ENCODE results near the gene AGTR1.

Gene AGTR1
- 0 reads per million in 2 donors for total RNA-seq

DNA sequence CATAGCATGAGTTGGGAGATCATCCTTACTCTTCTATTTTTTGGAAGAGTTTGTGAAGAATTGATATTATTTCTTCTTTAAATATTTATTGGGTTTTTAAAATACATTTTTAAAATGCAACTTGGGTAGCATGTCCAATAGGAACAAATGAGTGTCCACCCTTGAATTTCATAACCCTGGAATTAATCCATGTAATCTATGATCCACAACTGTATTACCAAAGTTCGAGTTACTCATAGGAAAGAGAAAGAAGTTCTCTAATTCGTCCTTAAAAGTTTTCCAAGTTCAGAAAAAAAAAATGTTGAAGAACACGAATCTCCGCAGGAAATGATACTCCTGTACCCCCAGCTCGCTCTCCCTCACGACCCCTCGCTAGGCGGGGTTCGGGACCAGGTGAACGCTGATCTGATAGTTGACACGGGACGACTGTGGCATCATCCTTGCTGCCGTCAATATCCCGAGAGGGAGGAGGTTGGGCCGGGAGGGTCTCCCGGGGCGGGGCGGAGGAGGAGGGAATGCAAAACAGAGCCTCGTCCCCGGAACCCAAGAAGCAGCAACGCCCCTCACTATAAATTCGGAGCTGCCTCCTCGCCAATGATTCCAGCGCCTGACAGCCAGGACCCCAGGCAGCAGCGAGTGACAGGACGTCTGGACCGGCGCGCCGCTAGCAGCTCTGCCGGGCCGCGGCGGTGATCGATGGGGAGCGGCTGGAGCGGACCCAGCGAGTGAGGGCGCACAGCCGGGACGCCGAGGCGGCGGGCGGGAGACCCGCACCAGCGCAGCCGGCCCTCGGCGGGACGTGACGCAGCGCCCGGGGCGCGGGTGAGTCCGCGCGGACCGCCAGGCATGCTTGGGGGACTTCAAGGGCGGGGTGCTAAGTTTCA lies at the start of gene AGTR1:
AGTR1 (plus strand) TSS at position 598 of the 884 bp plus-strand sequence. CDS start 43,133 bp downstream, outside the sequence.
- no peak for DNase-seq

DNA sequence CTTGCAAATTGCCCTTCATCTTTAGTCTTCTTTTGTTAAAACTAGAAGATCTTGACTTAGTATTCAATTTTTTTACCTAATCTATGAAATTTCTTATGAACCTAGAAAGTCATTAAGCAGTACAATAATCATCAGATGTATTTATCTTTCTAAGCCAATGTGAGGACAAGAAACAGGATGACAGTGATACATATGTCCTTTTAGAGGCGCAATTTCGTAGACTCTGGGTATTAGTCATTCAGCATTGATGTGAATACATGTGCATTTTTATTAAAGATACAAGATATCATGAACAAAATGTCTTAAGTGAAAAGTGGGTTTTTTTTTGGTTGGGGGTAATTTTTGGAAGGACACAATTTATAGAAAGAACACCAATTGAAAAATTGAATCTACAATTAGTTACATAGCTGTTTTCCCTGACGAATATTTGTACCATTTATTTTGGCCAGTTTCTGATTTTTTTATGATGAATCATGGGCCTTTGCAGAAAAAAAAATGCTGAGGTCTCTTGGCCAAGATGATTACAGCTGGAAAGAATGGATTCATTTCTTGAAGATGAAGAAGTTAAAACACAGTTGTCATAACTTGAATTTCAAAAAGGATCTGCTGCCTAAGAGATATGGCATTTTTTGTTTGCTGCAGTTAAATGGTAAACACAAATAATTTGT lies 48.9 kb upstream of the AGTR1 start:
- DNase-seq, result no peak

DNA sequence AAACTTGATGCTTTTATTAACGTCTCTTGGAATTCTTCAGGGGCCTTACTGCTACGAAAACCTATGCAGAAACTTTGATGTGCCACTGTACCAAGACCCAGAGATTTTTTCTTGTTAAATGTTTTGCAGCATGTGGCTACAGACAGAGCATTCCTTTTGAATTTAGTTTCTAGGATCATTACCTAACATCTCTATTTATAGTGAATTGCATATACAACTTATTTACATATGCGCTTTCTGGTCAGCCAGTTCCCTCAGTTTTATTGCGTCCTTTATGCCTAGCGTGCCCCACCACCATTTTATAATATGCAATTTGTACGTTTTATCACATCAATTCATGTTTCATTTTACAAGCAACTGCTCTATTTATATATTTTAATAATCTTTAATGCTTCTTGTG lies 46.2 kb upstream of the AGTR1 start:
- no peak for DNase-seq

DNA sequence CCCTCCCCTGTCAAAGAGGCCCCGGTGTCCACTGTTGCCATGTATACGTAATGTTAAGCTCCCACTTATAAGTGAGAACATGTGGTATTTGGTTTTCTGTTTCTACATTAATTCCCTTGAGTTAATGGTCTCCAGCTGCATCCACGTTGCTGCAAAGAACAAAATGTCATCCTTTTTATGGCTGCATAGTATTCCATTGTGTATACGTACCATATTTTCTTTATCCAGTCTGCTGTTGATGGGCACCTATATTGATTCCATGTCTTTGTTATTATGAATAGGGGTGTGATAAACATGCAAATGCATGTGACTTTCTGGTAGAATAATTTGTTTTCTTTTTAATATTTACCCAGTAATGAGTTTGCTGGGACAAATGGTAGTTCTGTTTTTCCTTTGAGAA lies 43.3 kb upstream of the AGTR1 start:
- DNase-seq, result no peak

DNA sequence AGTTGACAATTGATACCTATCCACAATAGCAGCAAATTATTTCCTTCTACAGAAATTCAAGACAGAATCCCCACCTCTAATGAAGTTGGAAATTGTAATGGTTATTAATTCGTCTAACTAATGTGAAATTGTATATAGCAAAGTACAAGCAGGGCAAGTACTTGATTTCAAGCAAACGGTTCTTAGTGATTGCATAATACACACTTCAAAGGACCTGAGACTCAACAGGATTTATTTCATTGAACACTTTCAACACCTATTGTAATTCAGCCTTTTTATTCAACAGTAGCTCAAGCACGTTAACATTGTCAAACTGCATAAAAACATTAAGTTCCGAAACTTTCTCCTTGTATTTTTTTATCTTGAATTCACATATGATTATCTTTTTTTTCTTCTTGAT lies 40.2 kb upstream of the AGTR1 start:
- no peak for DNase-seq

DNA sequence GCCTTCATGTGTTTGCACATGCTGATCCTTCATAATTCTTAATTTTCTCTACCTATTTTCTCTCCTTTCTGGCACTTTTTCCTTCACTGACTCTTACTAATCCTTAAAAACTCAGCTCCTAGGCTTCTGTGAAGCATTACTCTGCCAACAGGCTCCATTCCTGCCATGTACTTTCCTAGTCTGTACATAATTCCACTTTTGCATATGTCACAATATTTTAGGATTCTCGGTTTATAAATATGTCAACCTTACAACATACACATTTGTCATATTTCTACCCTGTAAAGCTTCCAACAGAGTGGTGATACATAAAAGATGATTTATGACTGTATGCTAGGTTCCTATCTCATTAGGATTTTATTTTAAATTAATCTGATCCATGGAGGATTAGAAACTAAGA lies 38.2 kb upstream of the AGTR1 start:
- DNase-seq, result no peak

DNA sequence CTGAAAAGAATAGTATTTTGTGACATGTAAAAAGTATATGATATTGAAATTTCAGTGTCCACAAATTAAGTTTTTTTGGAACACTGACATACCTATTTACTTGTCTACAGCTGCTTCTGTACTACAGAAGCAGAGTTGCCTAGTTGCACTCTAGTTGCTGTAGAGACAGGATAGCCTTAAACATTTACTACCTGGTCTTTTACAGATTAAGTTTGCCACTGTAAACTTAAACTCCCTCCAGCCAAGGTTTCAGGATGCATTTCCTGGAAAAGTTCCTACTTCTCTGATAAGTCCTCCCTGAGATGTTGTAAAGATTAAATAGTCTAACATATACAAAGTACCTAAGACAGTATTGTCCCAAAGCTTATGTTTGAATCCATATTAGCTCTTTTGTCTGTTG lies 17.4 kb upstream of the AGTR1 start:
- no peak for DNase-seq

DNA sequence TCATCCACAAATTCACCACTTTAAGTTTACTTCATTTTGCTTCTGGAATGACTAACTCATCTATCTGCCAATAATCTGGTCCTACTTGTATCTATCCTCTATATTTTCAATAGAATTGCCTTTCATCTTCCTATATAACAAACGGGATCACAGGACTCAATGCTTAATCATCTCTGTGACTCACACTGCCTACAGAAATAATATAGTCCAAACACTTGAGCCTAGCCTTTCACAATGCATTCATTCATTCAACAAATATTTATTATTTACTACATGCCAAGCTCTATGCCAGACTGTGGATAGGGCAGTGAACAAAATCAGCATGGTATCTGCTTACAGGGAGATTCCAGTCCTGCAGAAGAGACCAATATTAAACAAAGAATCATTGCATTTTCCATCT lies 16.6 kb upstream of the AGTR1 start:
- DNase-seq, result no peak

DNA sequence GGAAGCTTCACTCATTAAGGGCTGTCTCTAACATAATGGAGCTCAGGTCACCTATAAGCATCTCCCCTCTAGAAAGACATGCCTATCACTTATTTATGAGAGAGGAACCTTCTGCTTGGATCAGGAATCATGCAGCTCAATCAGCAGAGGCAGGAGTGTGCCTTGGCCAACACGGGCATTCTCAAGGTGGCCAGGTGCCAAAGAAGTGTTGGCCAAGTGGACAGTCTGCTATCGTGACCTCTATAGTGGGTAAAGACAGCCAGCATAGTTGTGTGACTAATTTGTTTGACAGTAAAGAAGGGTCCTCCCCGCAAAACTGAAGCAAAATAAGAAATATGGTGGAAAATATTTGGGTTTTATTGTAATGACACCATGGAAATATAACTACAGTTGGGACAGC lies 14.7 kb upstream of the AGTR1 start:
- DNase-seq, result no peak

DNA sequence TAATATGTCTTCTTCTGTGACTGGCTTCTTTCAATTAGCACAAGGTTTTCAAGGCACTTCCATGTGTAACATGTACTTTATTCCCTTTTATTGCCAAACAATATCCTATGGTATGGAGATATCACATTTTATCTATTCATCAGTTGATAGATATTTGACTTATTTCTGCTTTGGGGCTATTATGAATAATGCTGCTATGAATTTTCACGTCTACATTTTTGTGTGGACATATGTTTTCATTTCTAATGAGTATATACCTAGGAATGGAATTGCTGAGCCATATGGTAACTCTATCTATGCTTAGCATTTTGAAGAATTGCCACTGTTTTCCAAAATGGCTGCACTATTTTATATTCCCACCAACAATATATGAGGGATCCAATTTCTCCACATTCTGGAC lies 3.6 kb upstream of the AGTR1 start:
- DNase-seq, result no peak

DNA sequence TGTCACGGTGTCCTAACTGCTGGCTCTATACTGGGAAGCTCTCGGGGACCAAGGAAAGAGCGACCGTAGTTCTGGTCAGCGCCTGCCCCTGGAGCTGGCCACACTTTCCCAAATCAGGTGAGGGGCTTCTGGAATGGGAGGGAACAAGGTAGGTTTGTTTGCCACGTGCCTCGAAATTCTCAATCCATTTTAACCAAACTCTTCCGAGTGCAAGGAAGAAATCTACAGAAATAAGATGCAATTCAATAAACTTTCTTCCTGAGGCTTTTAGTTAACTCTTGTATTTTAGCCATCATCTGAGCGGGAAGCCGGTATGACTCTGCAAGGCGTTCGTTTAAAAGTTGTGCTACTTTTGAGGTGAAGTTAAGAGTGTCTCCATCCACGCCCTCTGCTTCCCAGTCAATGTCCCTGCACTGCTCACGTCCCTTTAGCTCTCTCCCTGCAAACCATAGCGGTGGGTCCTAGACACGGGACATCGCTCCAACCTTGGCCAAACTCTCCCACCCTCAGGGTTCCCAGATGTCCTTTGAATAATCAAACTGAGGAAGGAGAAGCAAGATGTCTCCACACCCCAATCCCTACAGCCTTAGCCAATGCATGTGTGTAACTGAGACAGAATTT lies 597 bp downstream of the AGTR1 start:
- no peak for DNase-seq

DNA sequence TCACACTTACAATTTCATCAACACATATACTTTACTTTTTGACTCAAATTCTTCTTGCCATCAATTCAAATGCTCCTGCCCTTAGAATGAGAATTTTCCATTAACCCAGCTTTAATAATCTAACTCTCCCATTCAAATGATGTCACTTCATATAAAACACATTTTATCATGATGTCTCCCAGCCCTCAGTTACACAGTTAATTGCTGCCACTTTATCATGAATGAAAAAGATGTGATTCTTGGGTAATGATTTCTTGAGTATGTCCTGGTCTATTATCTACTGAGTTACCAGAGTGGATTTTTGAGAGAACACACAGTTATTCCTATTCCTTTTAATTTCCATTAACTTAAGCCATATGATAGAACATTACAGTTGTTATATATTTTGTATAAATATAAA lies 7.6 kb downstream of the AGTR1 start:
- no peak for DNase-seq

DNA sequence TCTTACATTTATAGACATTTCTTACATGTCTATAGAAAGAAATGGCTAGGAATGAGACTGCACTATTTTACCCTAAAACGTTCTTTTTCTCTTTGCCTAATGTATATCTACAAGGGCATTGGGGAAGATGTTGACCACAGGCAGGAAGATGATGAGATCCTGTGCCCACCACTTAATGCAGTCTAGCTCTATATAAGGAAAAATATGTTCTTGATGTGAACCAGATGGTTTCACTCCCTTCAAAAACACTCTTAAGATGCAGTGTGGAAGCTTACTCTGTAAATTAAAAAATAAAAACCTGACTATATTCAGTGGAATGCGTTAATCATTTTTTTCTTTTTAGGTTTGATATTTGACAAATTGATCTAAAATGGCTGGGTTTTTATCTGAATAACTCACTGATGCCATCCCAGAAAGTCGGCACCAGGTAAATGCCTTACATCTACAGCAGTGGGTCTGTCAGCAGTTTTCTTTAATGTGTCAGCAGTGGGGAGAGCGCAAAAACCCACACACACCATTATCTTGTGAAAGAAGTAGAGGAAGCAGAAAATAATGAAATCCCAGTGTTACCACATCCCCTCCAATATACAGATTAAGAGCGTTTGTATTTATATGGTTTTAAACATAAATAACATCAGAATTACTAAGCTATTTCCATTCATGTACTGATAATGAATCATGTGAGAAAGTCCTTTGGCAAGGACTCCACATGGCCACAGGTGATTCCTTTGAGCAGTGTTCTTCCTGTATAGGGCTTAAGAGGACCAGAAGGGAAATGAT lies 10.1 kb downstream of the AGTR1 start:
- no peak for DNase-seq

DNA sequence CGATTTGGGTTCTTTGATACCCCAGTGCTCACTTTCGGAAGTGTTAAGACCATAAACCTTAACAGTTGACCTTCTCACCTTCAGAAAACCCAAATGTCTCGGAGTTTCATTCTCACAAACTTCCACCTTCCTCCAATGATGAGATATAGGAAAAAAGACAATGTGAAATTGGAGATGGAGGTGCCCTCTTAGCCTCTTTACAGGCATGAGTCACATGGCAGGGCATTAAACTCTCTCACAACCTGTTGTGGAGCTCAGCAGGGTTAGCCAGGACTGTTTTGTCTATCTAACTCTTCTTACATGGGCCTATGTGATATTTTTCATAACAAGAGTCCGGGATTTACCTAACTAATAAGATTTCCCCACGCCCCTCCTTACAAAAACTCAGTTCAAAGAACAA lies 10.7 kb downstream of the AGTR1 start:
- no peak for DNase-seq

DNA sequence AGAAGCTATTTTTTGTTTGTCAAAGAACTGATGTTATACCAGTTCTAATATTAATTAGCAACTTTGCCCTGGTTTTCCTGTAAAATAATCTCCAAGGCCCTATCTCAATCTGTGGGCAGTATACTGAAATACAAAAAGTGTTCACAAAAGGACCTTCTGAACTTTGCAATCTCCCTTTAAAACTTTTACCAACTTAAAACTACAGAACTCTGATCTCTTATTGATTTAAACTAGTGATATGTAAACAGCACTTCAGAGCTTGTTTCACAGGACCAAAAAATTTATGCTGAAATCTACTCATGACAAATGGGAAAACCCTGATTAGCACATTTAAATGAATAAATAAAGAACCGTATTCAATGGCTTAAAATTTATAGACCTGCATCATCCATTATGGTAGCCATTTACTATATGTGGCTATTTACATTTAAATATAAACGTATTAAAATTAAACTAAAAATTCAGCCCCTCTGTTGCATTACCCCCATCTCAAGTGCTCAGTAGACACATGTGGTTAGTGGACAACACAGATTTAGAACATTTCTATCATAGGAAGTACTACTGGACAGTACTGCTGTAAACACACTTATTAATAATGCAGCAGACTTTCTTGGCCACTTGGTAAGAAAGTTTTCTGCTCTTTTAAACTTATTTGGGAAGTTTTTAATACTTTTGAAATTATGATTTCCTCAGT lies 12.0 kb downstream of the AGTR1 start:
- DNase-seq, result no peak

DNA sequence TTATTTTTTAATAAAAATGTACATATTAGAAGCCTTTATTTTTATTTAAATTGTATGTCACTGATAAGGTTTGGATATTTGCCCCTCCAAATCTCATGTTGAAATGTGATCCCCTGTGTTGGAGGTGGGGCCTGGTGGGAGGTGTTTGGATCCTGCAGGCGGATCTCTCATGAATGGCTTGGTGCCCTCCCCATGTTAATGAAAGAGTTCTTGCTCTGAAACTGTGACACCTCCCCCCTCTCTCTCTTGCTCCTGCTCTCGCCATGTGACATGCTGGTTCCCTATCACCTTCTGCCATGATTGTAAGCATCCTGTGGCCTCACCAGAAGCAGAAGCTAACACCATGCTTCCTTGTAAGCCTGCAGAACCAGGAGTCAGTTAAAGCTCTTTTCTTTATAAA lies 13.0 kb downstream of the AGTR1 start:
- DNase-seq, result no peak

DNA sequence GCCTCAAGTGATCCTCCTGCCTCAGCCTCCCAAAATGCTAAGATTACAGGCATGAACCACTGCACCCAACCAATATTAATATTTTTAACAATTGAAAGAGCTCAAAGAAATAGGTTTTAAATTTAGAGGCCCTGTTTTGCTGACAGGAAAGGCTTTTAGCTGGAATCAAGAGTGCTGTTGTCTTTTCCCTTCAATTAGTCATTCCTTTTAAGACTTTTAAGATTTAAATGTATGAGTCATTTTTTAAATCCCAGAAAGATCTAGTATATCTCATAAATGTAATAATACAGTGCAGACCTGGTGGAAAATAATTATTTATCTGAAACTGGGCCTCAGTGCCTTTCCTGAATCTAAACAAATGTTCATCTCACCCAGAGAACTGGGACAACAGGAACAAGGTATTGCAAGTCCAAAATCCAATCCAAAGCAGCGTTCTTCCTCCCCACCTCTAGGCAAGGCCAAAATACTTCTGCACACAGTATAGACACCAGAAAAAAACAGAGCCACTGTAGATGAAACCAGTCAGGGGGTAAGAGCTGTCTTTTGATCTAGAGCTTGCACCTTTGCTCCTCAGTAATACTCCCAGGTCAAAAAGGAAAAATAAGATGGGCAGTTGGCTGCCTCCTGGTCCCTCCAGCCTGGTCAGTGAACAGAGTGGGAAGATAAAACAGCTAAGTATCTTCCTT lies 14.4 kb downstream of the AGTR1 start:
- DNase-seq, result no peak

DNA sequence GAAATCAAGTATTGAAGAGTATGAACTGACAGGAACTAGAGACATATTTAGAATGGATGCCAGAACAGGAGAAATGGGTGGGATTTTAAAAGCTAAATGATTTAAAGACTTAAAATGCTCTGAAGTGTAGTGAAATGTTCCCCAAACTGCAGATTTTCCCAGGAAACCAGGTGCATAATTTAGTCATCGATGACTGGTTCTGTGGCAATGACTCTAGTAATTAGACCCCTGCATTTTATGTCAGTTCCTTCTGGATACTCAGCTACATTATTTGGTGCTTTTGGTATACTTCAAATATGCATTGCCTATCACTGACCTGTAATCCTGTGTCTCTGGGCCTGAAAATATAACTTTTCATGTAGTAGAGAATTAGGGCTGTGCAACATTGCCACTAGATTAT lies 16.8 kb downstream of the AGTR1 start:
- no peak for DNase-seq

DNA sequence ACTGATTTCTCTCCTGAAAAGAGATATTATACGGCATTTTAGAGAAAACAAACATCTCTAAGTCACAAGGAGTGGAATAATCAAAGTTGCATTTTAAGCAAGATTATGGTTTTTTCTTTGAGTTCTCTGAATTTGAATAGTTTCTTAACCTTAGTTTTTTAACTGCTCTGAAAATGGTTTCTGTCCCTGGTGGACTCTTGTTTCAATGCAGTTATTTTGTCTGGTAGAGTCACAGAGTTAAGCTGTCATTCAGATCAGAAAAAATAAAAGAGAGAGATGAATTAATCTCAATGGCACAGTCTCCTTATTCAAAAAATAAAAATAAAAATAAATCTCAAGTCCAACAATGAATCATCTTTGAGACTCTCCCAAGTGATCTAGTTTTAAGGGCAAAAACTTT lies 19.0 kb downstream of the AGTR1 start:
- no peak for DNase-seq

DNA sequence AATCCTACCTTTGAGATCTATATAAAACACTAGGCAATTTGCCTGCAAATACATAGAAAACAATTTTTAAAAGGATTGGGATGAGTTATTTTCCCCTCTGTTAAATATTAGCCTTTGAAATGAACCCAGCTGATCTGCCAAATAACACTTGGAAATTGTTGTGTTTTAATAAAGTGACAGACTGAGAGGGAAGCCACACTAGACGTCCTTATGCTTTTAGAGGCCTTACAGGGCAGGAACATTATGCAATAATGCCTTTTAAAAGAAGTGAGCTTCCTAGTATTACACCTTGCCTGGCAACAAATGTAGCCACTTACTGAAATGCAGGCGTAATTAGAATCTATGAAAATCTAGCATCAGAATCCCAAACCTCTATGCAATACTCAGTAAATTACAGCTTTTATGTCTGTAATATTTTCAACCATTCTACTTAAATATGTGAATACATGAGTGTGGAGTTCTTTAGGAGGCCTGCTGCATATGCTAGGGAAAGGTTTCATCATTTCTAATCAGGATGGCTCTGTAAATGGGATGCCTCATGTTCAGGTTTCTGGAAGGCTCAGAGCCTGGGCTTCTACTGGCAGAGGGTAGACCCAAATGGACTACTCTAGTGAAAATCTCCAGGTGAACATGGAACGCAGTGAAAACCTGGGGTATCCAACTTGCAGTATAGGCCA lies 20.3 kb downstream of the AGTR1 start:
- DNase-seq, result no peak

Data from T-helper 9 cell (primary cell).